Measurements from ENCODE around the gene GPR161. TPM values are rescaled to one million over a fixed set of nuclear protein-coding genes. Genes with fewer than 3 reads are reported as not detected.
A peak's percentile ranks its signal among the peaks of the same experiment; 100 is the strongest.

GPR161 gene
- total and polyA plus RNA-seq, 2 experiments from 2014 or later, result 7.9 to 11.6 TPM

DNA sequence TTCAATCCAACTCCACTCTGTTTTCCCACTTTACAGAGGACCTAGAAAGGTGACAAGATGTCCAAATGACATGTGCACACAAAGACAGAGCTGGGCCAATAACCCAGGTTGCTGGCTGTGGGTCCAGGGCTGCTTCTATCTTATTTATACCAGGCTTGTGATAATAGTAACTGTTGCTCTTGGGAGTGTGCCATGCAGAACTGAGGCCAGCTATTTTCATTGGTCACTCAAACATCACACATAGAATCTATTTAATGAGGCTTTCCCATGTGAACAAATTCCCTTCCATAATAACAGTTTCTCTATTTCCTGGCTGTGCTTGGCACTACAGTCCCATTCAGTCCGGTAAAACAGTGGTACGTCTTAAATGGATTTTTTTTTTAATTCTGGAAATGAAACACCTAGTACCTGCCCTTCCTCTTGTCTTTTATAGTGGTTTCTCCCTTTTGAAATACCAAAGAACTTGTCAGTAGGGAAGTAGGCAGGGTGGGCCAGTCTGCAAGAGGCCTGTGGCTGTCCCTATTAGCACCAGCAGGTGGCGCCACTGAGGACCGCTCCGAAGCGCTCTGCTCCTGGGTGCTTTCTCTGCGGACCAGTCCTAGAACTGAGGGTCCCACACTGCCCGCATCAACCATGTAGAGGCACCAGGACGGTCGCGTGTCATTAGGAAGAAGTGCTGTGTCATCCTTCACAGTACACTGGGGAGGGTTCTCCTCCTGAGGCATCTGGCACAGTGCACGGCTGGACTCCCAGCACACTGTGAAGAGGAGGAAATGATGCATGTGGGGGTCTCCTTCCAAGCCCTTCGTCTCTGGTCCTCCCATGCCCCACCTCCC, 52.1 kb downstream of the GPR161 start:
- H3K27ac Mint-ChIP-seq, result no peak overlapping the region
- Histone ChIP-seq H3K27ac (ENCODE audit: low read depth) (no peak overlapping the region), H3K79me2 (replicated peaks; ENCODE audit: insufficient read depth) (no peaks in the 10 kb centered on the region), H3K36me3 (ENCODE audit: insufficient read depth) (no peaks in the 10 kb centered on the region), H3K4me2 (no peak overlapping the region), H3K4me1 (ENCODE audit: insufficient read depth) (no peaks in the 10 kb centered on the region), H3K9me2 (ENCODE audit: insufficient read depth) (no peaks in the 10 kb centered on the region), H2AFZ (no peak overlapping the region), H3F3A (replicated peaks; ENCODE audit: low read depth) (no peaks in the 10 kb centered on the region), H4K20me1 (replicated peaks; ENCODE audit: insufficient read depth) (no peaks in the 10 kb centered on the region), H3K4me3 (no peak overlapping the region), H3K27me3 (ENCODE audit: insufficient read depth) (no peaks in the 10 kb centered on the region)
- peaks cover 6% of the 10 kb centered on the region for H3K27me3 Mint-ChIP-seq (ENCODE audit: insufficient read depth, low read depth, poor library complexity)
- ATAC-seq (peak; percentile 83), DNase-seq (ENCODE audit: low spot score) (peak; percentile 88)
- no peaks in the 10 kb centered on the region; the same call in 2 of the 3 replicates for H3K36me3 Mint-ChIP-seq (ENCODE audit: low read depth)
- TF ChIP-seq, protein P1, sequence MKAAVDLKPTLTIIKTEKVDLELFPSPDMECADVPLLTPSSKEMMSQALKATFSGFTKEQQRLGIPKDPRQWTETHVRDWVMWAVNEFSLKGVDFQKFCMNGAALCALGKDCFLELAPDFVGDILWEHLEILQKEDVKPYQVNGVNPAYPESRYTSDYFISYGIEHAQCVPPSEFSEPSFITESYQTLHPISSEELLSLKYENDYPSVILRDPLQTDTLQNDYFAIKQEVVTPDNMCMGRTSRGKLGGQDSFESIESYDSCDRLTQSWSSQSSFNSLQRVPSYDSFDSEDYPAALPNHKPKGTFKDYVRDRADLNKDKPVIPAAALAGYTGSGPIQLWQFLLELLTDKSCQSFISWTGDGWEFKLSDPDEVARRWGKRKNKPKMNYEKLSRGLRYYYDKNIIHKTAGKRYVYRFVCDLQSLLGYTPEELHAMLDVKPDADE (IDR thresholded peaks at IDR 0.05), result no peak
- no peak for TF ChIP-seq STAT1 (IDR thresholded peaks at IDR 0.05; ENCODE audit: unreplicated experiment)
- TF ChIP-seq ZNF331 (CRISPR knock-in tag; IDR thresholded peaks at IDR 0.05; ENCODE audit: low read depth), result no peak
- TF ChIP-seq, protein P2, sequence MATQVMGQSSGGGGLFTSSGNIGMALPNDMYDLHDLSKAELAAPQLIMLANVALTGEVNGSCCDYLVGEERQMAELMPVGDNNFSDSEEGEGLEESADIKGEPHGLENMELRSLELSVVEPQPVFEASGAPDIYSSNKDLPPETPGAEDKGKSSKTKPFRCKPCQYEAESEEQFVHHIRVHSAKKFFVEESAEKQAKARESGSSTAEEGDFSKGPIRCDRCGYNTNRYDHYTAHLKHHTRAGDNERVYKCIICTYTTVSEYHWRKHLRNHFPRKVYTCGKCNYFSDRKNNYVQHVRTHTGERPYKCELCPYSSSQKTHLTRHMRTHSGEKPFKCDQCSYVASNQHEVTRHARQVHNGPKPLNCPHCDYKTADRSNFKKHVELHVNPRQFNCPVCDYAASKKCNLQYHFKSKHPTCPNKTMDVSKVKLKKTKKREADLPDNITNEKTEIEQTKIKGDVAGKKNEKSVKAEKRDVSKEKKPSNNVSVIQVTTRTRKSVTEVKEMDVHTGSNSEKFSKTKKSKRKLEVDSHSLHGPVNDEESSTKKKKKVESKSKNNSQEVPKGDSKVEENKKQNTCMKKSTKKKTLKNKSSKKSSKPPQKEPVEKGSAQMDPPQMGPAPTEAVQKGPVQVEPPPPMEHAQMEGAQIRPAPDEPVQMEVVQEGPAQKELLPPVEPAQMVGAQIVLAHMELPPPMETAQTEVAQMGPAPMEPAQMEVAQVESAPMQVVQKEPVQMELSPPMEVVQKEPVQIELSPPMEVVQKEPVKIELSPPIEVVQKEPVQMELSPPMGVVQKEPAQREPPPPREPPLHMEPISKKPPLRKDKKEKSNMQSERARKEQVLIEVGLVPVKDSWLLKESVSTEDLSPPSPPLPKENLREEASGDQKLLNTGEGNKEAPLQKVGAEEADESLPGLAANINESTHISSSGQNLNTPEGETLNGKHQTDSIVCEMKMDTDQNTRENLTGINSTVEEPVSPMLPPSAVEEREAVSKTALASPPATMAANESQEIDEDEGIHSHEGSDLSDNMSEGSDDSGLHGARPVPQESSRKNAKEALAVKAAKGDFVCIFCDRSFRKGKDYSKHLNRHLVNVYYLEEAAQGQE (IDR thresholded peaks at IDR 0.05; ENCODE audit: unreplicated experiment), result no peak
- TF ChIP-seq, protein P3, sequence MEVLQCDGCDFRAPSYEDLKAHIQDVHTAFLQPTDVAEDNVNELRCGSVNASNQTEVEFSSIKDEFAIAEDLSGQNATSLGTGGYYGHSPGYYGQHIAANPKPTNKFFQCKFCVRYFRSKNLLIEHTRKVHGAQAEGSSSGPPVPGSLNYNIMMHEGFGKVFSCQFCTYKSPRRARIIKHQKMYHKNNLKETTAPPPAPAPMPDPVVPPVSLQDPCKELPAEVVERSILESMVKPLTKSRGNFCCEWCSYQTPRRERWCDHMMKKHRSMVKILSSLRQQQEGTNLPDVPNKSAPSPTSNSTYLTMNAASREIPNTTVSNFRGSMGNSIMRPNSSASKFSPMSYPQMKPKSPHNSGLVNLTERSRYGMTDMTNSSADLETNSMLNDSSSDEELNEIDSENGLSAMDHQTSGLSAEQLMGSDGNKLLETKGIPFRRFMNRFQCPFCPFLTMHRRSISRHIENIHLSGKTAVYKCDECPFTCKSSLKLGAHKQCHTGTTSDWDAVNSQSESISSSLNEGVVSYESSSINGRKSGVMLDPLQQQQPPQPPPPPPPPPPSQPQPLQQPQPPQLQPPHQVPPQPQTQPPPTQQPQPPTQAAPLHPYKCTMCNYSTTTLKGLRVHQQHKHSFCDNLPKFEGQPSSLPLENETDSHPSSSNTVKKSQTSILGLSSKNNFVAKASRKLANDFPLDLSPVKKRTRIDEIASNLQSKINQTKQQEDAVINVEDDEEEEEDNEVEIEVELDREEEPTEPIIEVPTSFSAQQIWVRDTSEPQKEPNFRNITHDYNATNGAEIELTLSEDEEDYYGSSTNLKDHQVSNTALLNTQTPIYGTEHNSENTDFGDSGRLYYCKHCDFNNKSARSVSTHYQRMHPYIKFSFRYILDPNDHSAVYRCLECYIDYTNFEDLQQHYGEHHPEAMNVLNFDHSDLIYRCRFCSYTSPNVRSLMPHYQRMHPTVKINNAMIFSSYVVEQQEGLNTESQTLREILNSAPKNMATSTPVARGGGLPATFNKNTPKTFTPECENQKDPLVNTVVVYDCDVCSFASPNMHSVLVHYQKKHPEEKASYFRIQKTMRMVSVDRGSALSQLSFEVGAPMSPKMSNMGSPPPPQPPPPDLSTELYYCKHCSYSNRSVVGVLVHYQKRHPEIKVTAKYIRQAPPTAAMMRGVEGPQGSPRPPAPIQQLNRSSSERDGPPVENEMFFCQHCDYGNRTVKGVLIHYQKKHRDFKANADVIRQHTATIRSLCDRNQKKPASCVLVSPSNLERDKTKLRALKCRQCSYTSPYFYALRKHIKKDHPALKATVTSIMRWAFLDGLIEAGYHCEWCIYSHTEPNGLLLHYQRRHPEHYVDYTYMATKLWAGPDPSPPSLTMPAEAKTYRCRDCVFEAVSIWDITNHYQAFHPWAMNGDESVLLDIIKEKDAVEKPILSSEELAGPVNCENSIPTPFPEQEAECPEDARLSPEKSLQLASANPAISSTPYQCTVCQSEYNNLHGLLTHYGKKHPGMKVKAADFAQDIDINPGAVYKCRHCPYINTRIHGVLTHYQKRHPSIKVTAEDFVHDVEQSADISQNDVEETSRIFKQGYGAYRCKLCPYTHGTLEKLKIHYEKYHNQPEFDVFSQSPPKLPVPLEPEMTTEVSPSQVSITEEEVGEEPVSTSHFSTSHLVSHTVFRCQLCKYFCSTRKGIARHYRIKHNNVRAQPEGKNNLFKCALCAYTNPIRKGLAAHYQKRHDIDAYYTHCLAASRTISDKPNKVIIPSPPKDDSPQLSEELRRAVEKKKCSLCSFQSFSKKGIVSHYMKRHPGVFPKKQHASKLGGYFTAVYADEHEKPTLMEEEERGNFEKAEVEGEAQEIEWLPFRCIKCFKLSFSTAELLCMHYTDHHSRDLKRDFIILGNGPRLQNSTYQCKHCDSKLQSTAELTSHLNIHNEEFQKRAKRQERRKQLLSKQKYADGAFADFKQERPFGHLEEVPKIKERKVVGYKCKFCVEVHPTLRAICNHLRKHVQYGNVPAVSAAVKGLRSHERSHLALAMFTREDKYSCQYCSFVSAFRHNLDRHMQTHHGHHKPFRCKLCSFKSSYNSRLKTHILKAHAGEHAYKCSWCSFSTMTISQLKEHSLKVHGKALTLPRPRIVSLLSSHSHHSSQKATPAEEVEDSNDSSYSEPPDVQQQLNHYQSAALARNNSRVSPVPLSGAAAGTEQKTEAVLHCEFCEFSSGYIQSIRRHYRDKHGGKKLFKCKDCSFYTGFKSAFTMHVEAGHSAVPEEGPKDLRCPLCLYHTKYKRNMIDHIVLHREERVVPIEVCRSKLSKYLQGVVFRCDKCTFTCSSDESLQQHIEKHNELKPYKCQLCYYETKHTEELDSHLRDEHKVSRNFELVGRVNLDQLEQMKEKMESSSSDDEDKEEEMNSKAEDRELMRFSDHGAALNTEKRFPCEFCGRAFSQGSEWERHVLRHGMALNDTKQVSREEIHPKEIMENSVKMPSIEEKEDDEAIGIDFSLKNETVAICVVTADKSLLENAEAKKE (CRISPR knock-in tag; IDR thresholded peaks at IDR 0.05), result no peak
- TF ChIP-seq POLR2AphosphoS5 (IDR thresholded peaks at IDR 0.05; ENCODE audit: low read depth), result no peak
- TF ChIP-seq, protein P4, sequence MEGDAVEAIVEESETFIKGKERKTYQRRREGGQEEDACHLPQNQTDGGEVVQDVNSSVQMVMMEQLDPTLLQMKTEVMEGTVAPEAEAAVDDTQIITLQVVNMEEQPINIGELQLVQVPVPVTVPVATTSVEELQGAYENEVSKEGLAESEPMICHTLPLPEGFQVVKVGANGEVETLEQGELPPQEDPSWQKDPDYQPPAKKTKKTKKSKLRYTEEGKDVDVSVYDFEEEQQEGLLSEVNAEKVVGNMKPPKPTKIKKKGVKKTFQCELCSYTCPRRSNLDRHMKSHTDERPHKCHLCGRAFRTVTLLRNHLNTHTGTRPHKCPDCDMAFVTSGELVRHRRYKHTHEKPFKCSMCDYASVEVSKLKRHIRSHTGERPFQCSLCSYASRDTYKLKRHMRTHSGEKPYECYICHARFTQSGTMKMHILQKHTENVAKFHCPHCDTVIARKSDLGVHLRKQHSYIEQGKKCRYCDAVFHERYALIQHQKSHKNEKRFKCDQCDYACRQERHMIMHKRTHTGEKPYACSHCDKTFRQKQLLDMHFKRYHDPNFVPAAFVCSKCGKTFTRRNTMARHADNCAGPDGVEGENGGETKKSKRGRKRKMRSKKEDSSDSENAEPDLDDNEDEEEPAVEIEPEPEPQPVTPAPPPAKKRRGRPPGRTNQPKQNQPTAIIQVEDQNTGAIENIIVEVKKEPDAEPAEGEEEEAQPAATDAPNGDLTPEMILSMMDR (conservative IDR thresholded peaks at IDR 0.05; ENCODE audit: low read depth in 2 of 2), result peak; percentile 91 to 94
- peaks cover 3% of the 10 kb centered on the region for H3K4me1 Mint-ChIP-seq
- no peaks in the 10 kb centered on the region for H3K9me3 Mint-ChIP-seq
- no peak overlapping the region for H3K4me3 Mint-ChIP-seq
